Upper lobe of left lung (tissue), 4 donors: ENCODE data around the gene ATG7.

Experiments
- EP300 ChIP-seq, 4 donors: sonication (generic); formaldehyde crosslinking; IDR thresholded peaks; one replicate each; pipeline ENCODE4 v1.5.1; 2017; ENCODE audit warnings: antibody characterized with exemption in 4 of 4, control low read depth in 2 of 4
- POLR2A ChIP-seq, 4 donors: fragments of 450-650 bp; IDR thresholded peaks; one replicate each; pipeline ENCODE4 v1.5.1; 2016 to 2017; ENCODE audit warnings: antibody characterized with exemption in 4 of 4, mild to moderate bottlenecking in 2 of 4
- POLR2AphosphoS5 ChIP-seq, 2 donors: sonication (generic); formaldehyde crosslinking; IDR thresholded peaks; one replicate each; pipeline ENCODE4 v1.5.1; 2017; ENCODE audit warnings: antibody characterized with exemption in 2 of 2
- TF ChIP-seq, protein P1 (sequence below), 6 experiments: fragments of 450-650 bp in 4 of 6; fragments of 200-600 bp in 2 of 6; sonication (generic) in 2 of 6; IDR thresholded peaks; one replicate each; pipeline ENCODE4 v1.5.1; 2016 to 2019; ENCODE audit warnings: antibody characterized with exemption in 6 of 6

GRCh38 chr3:11346416-11346815 is 74.2 kb downstream of the ATG7 start:
- TF ChIP-seq, protein P1, sequence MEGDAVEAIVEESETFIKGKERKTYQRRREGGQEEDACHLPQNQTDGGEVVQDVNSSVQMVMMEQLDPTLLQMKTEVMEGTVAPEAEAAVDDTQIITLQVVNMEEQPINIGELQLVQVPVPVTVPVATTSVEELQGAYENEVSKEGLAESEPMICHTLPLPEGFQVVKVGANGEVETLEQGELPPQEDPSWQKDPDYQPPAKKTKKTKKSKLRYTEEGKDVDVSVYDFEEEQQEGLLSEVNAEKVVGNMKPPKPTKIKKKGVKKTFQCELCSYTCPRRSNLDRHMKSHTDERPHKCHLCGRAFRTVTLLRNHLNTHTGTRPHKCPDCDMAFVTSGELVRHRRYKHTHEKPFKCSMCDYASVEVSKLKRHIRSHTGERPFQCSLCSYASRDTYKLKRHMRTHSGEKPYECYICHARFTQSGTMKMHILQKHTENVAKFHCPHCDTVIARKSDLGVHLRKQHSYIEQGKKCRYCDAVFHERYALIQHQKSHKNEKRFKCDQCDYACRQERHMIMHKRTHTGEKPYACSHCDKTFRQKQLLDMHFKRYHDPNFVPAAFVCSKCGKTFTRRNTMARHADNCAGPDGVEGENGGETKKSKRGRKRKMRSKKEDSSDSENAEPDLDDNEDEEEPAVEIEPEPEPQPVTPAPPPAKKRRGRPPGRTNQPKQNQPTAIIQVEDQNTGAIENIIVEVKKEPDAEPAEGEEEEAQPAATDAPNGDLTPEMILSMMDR (IDR thresholded peaks at IDR 0.05), result no peak
- TF ChIP-seq POLR2A (IDR thresholded peaks at IDR 0.05) (no peak), POLR2AphosphoS5 (IDR thresholded peaks at IDR 0.05) (no peak), EP300 (IDR thresholded peaks at IDR 0.05) (no peak)
